ENCODE results near the gene ANKRD12.

ANKRD12 gene

DNA sequence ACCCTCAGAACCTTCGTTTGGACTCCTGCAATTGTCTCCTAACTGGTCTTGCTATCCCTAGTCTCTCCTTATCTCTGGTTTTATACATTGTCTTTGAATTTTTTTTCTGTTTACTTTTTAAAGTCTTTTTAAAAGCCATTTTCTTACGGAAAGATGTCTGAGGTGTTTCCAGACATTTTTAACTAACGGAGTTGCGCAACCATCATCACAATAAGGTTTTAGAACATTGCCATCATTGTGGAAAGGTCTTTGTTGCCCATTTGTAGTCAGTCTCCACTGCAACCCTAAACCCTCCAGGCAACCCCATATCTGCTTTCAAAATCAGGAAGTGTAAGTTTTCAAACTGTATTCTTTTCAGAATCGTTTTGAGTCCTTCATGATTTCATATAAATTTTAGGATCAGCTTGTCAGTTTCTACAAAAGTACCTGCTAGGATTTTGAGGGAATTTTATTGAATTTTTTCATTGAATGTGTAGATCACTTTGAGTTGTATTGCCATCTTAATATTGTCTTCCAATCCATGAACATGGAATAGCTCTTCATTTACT, 46.3 kb downstream of the ANKRD12 start:
- no peak overlapping the region for H3K4me3 ChIP-seq (ENCODE audit: control insufficient read depth, low read depth, low read length)
- DNase-seq (ENCODE audit: low read depth): no peak
- TF ChIP-seq, protein P1, sequence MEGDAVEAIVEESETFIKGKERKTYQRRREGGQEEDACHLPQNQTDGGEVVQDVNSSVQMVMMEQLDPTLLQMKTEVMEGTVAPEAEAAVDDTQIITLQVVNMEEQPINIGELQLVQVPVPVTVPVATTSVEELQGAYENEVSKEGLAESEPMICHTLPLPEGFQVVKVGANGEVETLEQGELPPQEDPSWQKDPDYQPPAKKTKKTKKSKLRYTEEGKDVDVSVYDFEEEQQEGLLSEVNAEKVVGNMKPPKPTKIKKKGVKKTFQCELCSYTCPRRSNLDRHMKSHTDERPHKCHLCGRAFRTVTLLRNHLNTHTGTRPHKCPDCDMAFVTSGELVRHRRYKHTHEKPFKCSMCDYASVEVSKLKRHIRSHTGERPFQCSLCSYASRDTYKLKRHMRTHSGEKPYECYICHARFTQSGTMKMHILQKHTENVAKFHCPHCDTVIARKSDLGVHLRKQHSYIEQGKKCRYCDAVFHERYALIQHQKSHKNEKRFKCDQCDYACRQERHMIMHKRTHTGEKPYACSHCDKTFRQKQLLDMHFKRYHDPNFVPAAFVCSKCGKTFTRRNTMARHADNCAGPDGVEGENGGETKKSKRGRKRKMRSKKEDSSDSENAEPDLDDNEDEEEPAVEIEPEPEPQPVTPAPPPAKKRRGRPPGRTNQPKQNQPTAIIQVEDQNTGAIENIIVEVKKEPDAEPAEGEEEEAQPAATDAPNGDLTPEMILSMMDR (conservative IDR thresholded peaks at IDR 0.05; ENCODE audit: control insufficient read depth, insufficient read depth, low read depth, low read length): no peak

DNA sequence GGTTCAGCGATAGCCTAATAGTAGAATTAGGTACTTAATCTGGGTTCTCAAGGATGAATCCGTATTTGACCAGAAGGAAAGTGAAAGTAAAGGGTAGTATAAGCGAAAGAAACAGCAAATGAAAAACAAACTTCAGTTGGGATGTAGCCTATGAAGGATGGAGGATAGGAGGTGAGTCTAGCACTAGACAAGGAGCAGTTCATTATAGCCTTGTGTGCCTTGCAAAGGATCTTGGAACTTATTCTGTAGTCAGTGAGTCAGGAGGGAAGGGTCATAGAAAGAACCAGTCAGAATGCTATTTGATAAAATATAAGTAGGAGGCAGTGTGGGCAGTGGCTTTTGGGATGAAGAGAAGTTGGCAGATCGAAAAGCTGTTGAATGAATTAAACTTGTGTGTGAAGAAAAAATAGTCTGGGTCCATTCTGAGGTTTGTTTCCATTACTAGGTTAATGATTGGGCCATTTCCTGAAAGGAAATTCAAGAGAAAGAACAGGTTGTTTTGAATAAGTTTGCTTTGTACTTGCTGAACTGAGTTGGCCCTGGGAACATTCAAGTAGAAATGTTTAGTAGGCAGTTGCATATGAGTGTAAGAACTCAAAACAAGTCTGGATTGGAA, 48.5 kb downstream of the ANKRD12 start:
- TF ChIP-seq, protein P1 (conservative IDR thresholded peaks at IDR 0.05; ENCODE audit: control insufficient read depth, insufficient read depth, low read depth, low read length): no peak
- H3K4me3 ChIP-seq (ENCODE audit: control insufficient read depth, low read depth, low read length): no peak overlapping the region
- no peak for DNase-seq (ENCODE audit: low read depth)

DNA sequence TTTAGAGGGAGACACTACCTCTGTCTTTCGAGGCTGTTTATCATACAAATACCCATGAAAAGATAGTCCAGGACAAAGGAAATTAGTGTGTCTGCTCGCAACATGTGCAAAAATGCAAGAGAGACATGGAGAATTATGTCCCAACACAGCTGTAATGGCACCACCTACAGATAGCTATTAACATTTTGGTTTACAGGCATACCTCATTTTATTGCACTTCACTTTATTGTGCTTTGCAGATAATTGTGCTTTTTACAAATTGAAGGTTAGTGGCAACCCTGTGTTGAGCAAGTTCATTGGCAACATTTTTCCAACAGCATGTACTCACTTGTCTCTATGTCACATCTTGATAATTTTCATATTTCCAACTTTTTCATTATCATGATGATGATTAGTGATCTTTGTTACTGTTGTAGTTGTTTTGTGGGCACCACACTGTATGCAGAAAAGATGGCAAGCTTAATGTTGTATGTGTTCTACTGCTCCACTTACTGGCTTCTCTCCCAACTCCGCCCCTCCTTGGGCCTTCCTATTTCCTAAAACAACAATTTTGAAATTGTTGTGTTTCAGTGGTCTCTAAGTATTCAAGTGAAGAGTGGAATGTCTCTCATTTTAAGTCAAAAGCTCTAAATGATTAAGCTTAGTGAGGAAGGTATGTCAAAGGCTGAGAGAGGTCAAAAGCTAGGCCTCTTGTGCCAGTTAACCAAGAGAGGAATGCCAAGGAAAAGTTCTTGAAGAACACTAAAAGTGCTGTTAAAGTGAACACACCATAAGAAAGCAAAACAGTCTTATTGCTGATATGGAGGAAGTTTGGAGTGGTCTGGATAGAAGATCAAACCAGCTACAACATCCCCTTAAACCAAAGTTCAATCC, 52.0 kb downstream of the ANKRD12 start:
- TF ChIP-seq, protein P1 (conservative IDR thresholded peaks at IDR 0.05; ENCODE audit: control insufficient read depth, insufficient read depth, low read depth, low read length): no peak
- H3K4me3 ChIP-seq (ENCODE audit: control insufficient read depth, low read depth, low read length): no peak overlapping the region
- no peak for DNase-seq (ENCODE audit: low read depth)

DNA sequence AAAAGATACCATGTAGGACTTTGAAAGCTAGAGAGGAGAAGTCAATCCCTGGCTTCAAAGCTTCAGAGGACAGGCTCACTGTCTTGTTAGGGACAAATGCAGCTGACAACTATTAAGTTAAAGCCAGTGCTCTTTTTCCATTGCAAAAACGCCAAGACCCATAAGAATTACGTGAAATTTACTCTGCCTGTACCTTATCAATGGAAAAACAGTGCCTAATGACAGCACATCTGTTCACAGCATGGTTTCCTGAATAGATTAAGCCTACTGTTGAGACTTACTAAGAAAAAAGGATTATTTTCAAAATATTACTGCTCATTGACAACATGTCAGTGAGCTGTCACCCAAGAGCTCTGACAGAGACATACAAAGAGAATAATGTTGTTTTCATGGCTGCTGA, 52.9 kb downstream of the ANKRD12 start:
- TF ChIP-seq, protein P1 (conservative IDR thresholded peaks at IDR 0.05; ENCODE audit: control insufficient read depth, insufficient read depth, low read depth, low read length): no peak
- no peak overlapping the region for H3K4me3 ChIP-seq (ENCODE audit: control insufficient read depth, low read depth, low read length)
- DNase-seq (ENCODE audit: low read depth): no peak

DNA sequence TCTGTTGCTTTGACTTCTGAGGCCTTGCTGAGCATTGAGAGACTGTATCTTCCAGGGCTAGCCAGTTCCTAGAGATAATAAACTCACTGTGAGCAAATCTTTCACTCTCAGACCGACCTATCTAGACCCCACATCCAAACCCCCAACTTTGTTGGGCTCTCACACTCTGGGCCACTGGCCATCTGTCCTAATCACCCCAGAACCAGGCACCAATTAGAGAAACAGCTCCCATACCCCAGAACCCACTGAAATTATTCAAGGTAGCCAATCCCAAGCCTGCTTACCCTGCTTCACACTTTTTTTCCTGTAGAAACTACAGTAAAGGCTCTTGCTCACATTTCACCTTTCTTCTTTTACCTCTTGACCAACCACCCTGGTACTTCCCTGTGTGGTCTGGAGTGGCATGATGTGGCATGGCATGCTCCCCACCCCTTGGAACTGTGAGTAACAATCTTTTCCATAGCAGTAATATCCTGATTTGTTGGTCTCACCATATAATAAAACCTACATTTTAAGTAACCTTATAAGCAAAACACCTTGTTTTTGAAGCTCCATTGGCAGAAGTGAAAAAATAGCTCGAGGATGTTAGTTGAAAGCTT, 55.2 kb downstream of the ANKRD12 start:
- TF ChIP-seq, protein P1 (conservative IDR thresholded peaks at IDR 0.05; ENCODE audit: control insufficient read depth, insufficient read depth, low read depth, low read length): no peak
- H3K4me3 ChIP-seq (ENCODE audit: control insufficient read depth, low read depth, low read length): no peak overlapping the region
- DNase-seq (ENCODE audit: low read depth): no peak

DNA sequence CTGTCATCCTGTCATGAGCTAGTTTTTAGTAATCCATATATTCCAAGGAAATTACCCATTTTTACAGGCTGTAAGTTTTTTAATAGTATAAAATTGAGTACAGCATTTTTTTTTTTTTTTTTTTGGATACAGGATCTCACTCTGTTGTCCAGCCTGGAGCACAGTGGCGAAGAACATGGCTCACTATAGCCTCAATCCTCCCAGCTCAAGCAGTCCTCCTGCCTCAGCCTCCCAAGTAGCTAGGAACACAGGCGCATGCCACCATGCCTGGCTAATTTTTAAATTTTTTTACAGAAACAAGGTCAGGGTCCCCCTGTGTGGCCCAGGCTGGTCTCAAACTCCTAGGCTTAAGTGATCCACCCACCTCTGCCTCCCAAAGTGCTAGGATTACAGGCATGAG, 56.5 kb downstream of the ANKRD12 start:
- TF ChIP-seq, protein P1 (conservative IDR thresholded peaks at IDR 0.05; ENCODE audit: control insufficient read depth, insufficient read depth, low read depth, low read length): no peak
- DNase-seq (ENCODE audit: low read depth): no peak
- no peak overlapping the region for H3K4me3 ChIP-seq (ENCODE audit: control insufficient read depth, low read depth, low read length)

Measured in fibroblast of mammary gland (primary cell).